Measurements from ENCODE around the gene GRM2. TPM values are rescaled to one million over a fixed set of nuclear protein-coding genes. Genes with fewer than 3 reads are reported as not detected.

GRM2 gene
- total RNA-seq, 4 donors from 2014 or later: 0.12 to 0.13 TPM; not detected in 2

DNA sequence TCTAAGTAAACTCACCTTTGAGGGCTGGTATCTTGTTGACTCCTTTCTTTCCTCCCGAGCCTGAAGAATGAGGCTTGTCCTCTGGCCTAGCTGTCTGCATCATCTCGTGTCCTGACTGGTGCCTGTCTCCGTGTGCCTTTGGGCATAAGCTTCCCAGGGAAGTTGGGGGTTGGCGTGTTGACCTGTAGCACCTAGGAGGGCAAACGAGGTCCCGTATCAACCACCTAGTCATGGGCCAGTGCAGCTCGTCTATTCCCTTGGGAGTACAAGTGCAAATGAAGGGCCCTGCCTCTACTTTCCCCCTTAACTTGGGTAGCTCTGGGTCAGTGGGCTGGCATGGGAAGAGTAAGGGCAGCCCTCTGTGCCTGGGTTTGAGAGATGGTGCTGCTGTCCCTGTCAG, 27.1 kb upstream of the GRM2 start:
- H3K4me1 ChIP-seq: peaks cover 0 to 77% (median 19%) of the 10 kb centered on the region in 3 donors
- H3K27me3 ChIP-seq: no peaks in the 10 kb centered on the region
- H3K4me3 ChIP-seq: no peak overlapping the region
- no peaks in the 10 kb centered on the region for H3K9me3 ChIP-seq
- WGBS, 2 donors (ENCODE audit: low coverage in 1 of 2): no CpG with 5 or more reads among the region's 7 CpGs
- H3K36me3 ChIP-seq: peaks cover 0 to 87% of the 10 kb centered on the region in 2 donors
- H3K27ac ChIP-seq: no peak overlapping the region
- no peak for ATAC-seq
- no peak for TF ChIP-seq EP300 (IDR thresholded peaks at IDR 0.05)
- no peak for TF ChIP-seq POLR2A (IDR thresholded peaks at IDR 0.05)
- TF ChIP-seq CTCF (IDR thresholded peaks at IDR 0.05): no peak
- TF ChIP-seq POLR2AphosphoS5 (IDR thresholded peaks at IDR 0.05): no peak

GRCh38 chr3:51680196-51680595, 26.7 kb upstream of the GRM2 start:
- TF ChIP-seq POLR2AphosphoS5 (IDR thresholded peaks at IDR 0.05) (no peak), EP300 (IDR thresholded peaks at IDR 0.05) (no peak), POLR2A (IDR thresholded peaks at IDR 0.05) (no peak), CTCF (IDR thresholded peaks at IDR 0.05) (no peak)
- peaks cover 0 to 75% (median 19%) of the 10 kb centered on the region in 3 donors for H3K4me1 ChIP-seq
- WGBS, 2 donors (ENCODE audit: low coverage in 1 of 2): no CpG with 5 or more reads among the region's 6 CpGs
- no peak for ATAC-seq
- no peak overlapping the region for H3K27ac ChIP-seq
- H3K4me3 ChIP-seq: no peak overlapping the region
- no peaks in the 10 kb centered on the region for H3K9me3 ChIP-seq
- H3K36me3 ChIP-seq: peaks cover 0 to 87% of the 10 kb centered on the region in 2 donors
- H3K27me3 ChIP-seq: no peaks in the 10 kb centered on the region

DNA sequence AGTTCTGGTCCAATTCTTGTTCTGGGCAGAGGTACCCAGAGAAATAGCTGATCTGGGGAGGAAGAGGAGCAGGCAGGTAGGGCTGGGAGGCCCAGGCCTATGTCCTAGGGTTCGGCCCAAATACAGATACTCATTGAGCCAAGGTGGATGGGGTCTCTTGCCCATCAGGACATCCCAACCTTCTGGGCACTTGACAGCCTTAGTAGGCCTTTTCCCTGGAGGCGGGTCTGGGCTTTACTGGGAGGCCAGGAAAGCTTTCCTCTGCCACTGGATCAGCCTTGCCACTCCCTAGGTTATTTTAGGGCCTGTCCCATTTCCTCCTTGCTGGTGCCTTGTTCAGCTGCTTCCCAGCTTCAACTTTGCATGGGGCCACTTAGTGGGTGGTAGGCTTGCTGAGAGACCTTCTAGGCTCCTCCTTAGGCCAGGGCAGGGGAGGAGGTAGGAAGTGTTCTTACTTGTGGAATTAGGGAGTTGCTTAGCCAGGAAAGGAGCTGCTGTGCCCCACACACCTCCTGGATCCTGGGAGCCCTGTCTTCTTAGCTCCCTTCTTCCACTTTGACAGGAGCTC, 26.1 kb upstream of the GRM2 start:
- TF ChIP-seq EP300 (IDR thresholded peaks at IDR 0.05) (no peak), POLR2A (IDR thresholded peaks at IDR 0.05) (no peak), CTCF (IDR thresholded peaks at IDR 0.05) (no peak), POLR2AphosphoS5 (IDR thresholded peaks at IDR 0.05) (no peak)
- peak overlapping the region in 2 of 4 donors; percentile 3 to 4 for H3K27ac ChIP-seq
- ATAC-seq: no peak
- no peaks in the 10 kb centered on the region for H3K9me3 ChIP-seq
- H3K36me3 ChIP-seq: peaks cover 0 to 87% of the 10 kb centered on the region in 2 donors
- WGBS, 2 donors (ENCODE audit: low coverage in 1 of 2): 100% methylated on average over 1 of the region's 2 CpGs
- H3K4me1 ChIP-seq: peaks cover 0 to 76% (median 22%) of the 10 kb centered on the region in 3 donors
- H3K4me3 ChIP-seq: no peak overlapping the region
- no peaks in the 10 kb centered on the region for H3K27me3 ChIP-seq

GRCh38 chr3:51681453-51681852, 25.4 kb upstream of the GRM2 start:
- WGBS, 2 donors (ENCODE audit: low coverage in 1 of 2): 59% methylated on average over 3 of the region's 3 CpGs; no CpG with 5 or more reads in 1 of the 2 donors
- no peaks in the 10 kb centered on the region for H3K9me3 ChIP-seq
- no peak overlapping the region for H3K4me3 ChIP-seq
- H3K27ac ChIP-seq: peak overlapping the region in 2 of 4 donors; percentile 3 to 17
- H3K4me1 ChIP-seq: peaks cover 0 to 76% (median 22%) of the 10 kb centered on the region in 3 donors
- TF ChIP-seq POLR2AphosphoS5 (IDR thresholded peaks at IDR 0.05): no peak
- no peak for TF ChIP-seq CTCF (IDR thresholded peaks at IDR 0.05)
- no peak for TF ChIP-seq EP300 (IDR thresholded peaks at IDR 0.05)
- TF ChIP-seq POLR2A (IDR thresholded peaks at IDR 0.05): no peak
- ATAC-seq: no peak
- H3K36me3 ChIP-seq: peaks cover 0 to 87% of the 10 kb centered on the region in 2 donors
- H3K27me3 ChIP-seq: no peaks in the 10 kb centered on the region

DNA sequence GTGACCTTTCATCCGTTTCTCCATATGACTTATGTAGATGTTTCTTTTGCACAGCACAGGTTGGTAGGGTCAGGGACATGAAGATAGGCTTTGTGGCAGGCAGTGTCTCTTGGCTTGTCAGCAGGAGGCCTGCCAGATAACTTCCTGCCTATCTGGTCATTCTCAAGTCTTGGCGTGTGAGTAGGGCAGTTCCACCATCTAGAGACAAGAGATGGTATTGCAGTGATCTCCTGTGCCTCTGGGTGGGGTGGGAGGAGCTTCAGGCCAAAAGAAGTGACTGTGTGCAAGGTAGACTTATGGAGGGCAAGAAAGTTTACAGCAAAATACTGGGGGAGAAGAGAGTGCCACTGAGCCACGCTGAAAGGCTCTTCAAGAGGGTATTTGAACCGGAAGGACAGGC, 24.8 kb upstream of the GRM2 start:
- TF ChIP-seq CTCF (IDR thresholded peaks at IDR 0.05) (peak in 3 of 4 experiments; percentile 75 to 81 (median 76)), POLR2A (IDR thresholded peaks at IDR 0.05) (no peak), POLR2AphosphoS5 (IDR thresholded peaks at IDR 0.05) (peak; percentile 32), EP300 (IDR thresholded peaks at IDR 0.05) (no peak)
- Histone ChIP-seq H3K36me3 (peaks cover 0 to 87% of the 10 kb centered on the region in 2 donors), H3K27me3 (no peaks in the 10 kb centered on the region), H3K9me3 (no peaks in the 10 kb centered on the region), H3K4me3 (no peak overlapping the region), H3K4me1 (peaks cover 0 to 80% (median 22%) of the 10 kb centered on the region in 3 donors), H3K27ac (peak overlapping the region in 1 of 4 donors; percentile 17)
- peak; percentile 52 for ATAC-seq
- 21 to 33% methylated on average over 3 of the region's 4 CpGs for WGBS, 2 donors (ENCODE audit: low coverage in 1 of 2)
